SU-DHL-6 (cell line): Measurements from ENCODE around the gene CETN3.

Experiments
- H2AFZ ChIP-seq: fragments of 200-600 bp; sonication (generic); 2 replicates; pipeline ENCODE4 v1.6.1; 2014; ENCODE audit warnings: low read depth, mild to moderate bottlenecking, moderate library complexity, mixed read lengths, antibody characterized with exemption, low read length; ENCODE audit not compliant: severe bottlenecking
- H3F3A ChIP-seq: fragments of 200-600 bp; shearing (Covaris generic); 2 replicates; pipeline ENCODE4 v1.6.0; 2016; ENCODE audit warnings: antibody characterized with exemption, mild to moderate bottlenecking; ENCODE audit not compliant: insufficient read depth
- H3K27ac ChIP-seq: fragments of 200-600 bp; sonication (generic); 2 replicates; pipeline ENCODE4 v1.5.1; 2016; ENCODE audit warnings: low read depth, mild to moderate bottlenecking, low read length, moderate library complexity, mixed read lengths
- H3K27me3 ChIP-seq: fragments of 200-600 bp; sonication (generic), shearing (Covaris generic); 2 replicates; pipeline ENCODE4 v1.6.0; 2014; ENCODE audit warnings: mild to moderate bottlenecking, low read length
- H3K36me3 ChIP-seq: fragments of 200-600 bp; sonication (generic); 2 replicates; pipeline ENCODE4 v1.6.1; 2014; ENCODE audit warnings: mild to moderate bottlenecking, low read length, mixed read lengths
- H3K4me2 ChIP-seq: fragments of 300-600, 200-600 bp; shearing (Covaris generic), sonication (generic); 2 replicates; pipeline ENCODE4 v1.6.0; 2014; ENCODE audit warnings: low read length, low read depth, mild to moderate bottlenecking; ENCODE audit not compliant: poor library complexity, severe bottlenecking
- H3K4me3 ChIP-seq: fragments of 200-600 bp; sonication (generic); 2 replicates; pipeline ENCODE4 v1.5.1; 2014; ENCODE audit warnings: antibody characterized with exemption, low read length, mild to moderate bottlenecking, mixed read lengths; ENCODE audit not compliant: insufficient read depth, poor library complexity, severe bottlenecking
- H3K79me2 ChIP-seq: fragments of 200-600 bp; sonication (generic); 2 replicates; pipeline ENCODE4 v1.6.1; 2014; ENCODE audit warnings: mild to moderate bottlenecking, low read length, moderate library complexity; ENCODE audit not compliant: insufficient read depth
- H3K9ac ChIP-seq: fragments of 200-600 bp; sonication (generic); 2 replicates; pipeline ENCODE4 v1.7.0; 2014; ENCODE audit warnings: mild to moderate bottlenecking, low read length
- H3K9me2 ChIP-seq: fragments of 200-600 bp; sonication (generic); replicated peaks from 2 replicates; pipeline ENCODE4 v1.6.1; 2014; ENCODE audit warnings: low read length; ENCODE audit not compliant: insufficient read depth
- H3K9me3 ChIP-seq: fragments of 200-600 bp; sonication (generic); 2 replicates; pipeline ENCODE4 v1.6.1; 2014; ENCODE audit warnings: low read length, mixed read lengths; ENCODE audit not compliant: insufficient read depth
- H4K20me1 ChIP-seq: fragments of 200-600 bp; sonication (generic); 2 replicates; pipeline ENCODE4 v1.6.1; 2014; ENCODE audit warnings: low read depth, mild to moderate bottlenecking, antibody characterized with exemption, low read length, moderate library complexity, mixed read lengths
- EZH2phosphoT487 ChIP-seq: fragments of 200-600 bp; sonication (generic), shearing (Covaris generic); conservative IDR thresholded peaks from 2 replicates; pipeline ENCODE4 v1.6.1; 2018; ENCODE audit warnings: mild to moderate bottlenecking, antibody characterized with exemption, low read length, moderate library complexity, mixed read lengths
- TF ChIP-seq, protein P1 (sequence below): fragments of 200-600 bp; sonication (generic); IDR thresholded peaks from one replicate; pipeline ENCODE4 v1.5.1; 2017; ENCODE audit warnings: antibody characterized with exemption, mild to moderate bottlenecking, low read length, moderate library complexity; ENCODE audit not compliant: insufficient read depth, poor library complexity, severe bottlenecking

CETN3 gene

DNA sequence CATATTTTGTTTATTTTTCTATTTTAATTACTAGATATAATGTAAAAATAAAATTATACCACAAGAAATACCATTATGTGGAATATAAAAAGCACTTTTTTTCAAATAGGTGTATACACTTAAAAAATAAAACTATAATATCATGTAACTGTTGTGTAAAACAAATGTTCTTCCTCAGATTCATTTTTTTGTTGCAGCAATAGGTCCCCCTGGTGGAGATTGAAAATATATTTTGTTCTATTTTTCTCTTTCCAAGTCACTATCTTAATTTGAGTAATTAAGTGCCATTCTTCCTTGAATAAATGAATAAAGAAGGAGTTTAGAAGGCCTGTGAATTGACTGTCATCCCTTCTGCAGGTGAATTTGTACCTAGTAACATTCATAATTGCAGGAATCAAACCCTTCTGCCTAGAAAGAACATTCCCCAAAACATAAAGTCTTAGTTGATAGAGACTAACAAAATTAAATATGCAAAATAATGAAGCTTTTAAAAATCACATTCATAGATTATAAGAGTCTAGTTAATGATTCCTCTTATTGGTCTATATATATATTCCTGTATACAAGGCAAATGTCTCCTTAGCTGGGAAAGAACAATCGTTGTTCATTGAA, 23.4 kb downstream of the CETN3 start:
- H3K4me2 ChIP-seq = no peak overlapping the region
- H3K36me3 ChIP-seq = no peaks in the 10 kb centered on the region
- no peaks in the 10 kb centered on the region for H3K9me3 ChIP-seq
- no peaks in the 10 kb centered on the region for H3F3A ChIP-seq
- H2AFZ ChIP-seq = no peak overlapping the region
- no peaks in the 10 kb centered on the region for H4K20me1 ChIP-seq
- TF ChIP-seq EZH2phosphoT487 = no peak
- TF ChIP-seq, protein P1, sequence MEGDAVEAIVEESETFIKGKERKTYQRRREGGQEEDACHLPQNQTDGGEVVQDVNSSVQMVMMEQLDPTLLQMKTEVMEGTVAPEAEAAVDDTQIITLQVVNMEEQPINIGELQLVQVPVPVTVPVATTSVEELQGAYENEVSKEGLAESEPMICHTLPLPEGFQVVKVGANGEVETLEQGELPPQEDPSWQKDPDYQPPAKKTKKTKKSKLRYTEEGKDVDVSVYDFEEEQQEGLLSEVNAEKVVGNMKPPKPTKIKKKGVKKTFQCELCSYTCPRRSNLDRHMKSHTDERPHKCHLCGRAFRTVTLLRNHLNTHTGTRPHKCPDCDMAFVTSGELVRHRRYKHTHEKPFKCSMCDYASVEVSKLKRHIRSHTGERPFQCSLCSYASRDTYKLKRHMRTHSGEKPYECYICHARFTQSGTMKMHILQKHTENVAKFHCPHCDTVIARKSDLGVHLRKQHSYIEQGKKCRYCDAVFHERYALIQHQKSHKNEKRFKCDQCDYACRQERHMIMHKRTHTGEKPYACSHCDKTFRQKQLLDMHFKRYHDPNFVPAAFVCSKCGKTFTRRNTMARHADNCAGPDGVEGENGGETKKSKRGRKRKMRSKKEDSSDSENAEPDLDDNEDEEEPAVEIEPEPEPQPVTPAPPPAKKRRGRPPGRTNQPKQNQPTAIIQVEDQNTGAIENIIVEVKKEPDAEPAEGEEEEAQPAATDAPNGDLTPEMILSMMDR = peak; percentile 26
- H3K27ac ChIP-seq = no peak overlapping the region
- no peaks in the 10 kb centered on the region for H3K79me2 ChIP-seq
- no peaks in the 10 kb centered on the region for H3K27me3 ChIP-seq
- H3K9me2 ChIP-seq = no peaks in the 10 kb centered on the region
- H3K9ac ChIP-seq = no peak overlapping the region
- H3K4me3 ChIP-seq = no peak overlapping the region

DNA sequence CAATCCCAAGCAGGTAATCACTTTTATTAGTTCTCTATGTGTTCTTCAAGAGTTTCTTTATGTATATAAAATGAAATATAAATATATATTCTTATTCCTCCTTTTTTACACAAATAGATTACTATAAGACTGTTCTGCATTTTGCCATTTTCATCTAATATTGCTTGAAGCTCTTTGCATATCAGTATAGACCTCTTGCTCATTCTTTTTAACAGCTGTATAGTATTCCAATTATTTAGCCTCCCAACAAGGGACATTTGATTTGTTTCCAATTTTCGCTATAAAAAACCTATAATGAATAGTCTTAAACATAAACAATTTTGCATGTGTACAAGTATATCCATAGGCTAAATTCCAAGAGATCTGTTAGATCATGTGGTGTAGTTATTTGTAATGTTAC, 25.2 kb downstream of the CETN3 start:
- no peak overlapping the region for H3K9ac ChIP-seq
- no peaks in the 10 kb centered on the region for H3K9me3 ChIP-seq
- H3K4me2 ChIP-seq = no peak overlapping the region
- H3K4me3 ChIP-seq = no peak overlapping the region
- no peaks in the 10 kb centered on the region for H3K27me3 ChIP-seq
- no peak overlapping the region for H2AFZ ChIP-seq
- no peaks in the 10 kb centered on the region for H3K36me3 ChIP-seq
- no peaks in the 10 kb centered on the region for H3K9me2 ChIP-seq
- TF ChIP-seq, protein P1 = no peak
- no peak for TF ChIP-seq EZH2phosphoT487
- no peak overlapping the region for H3K27ac ChIP-seq
- no peaks in the 10 kb centered on the region for H3F3A ChIP-seq
- no peaks in the 10 kb centered on the region for H3K79me2 ChIP-seq
- no peaks in the 10 kb centered on the region for H4K20me1 ChIP-seq

DNA sequence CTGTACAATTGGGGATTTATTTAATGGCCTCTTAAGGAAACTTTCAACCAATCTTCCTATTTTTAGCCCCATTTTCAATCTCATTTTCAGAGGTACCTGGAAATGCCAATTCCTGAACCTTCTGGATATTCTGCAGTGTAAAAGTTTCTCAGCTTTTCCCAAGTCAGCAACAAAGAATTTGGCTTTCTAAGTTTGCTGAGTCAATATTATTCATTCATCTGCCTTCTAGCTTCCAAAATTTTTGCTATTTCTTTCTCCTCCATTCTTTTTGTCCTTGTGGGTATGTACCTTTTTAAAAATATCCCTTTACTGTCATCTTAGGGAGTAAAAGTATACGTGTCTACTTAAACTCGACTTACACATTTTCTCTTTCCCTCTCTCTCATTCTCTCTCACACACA, 25.7 kb downstream of the CETN3 start:
- no peak for TF ChIP-seq EZH2phosphoT487
- TF ChIP-seq, protein P1 = no peak
- H3K4me3 ChIP-seq = no peak overlapping the region
- H3K36me3 ChIP-seq = no peaks in the 10 kb centered on the region
- H4K20me1 ChIP-seq = no peaks in the 10 kb centered on the region
- H3K79me2 ChIP-seq = no peaks in the 10 kb centered on the region
- no peak overlapping the region for H3K9ac ChIP-seq
- no peak overlapping the region for H3K4me2 ChIP-seq
- no peak overlapping the region for H3K27ac ChIP-seq
- no peak overlapping the region for H2AFZ ChIP-seq
- no peaks in the 10 kb centered on the region for H3K27me3 ChIP-seq
- H3F3A ChIP-seq = no peaks in the 10 kb centered on the region
- H3K9me2 ChIP-seq = no peaks in the 10 kb centered on the region
- H3K9me3 ChIP-seq = no peaks in the 10 kb centered on the region
